OCI-LY7 (cell line): ENCODE measurements around the gene PSMC4.

Experiments used
- CTCF ChIP-seq: fragments of 200-600 bp; sonication (generic); conservative IDR thresholded peaks from 2 replicates; pipeline ENCODE4 v1.5.1; 2014; ENCODE audit warnings: mild to moderate bottlenecking, antibody characterized with exemption, low read length, moderate library complexity, mixed read lengths
- EZH2phosphoT487 ChIP-seq: fragments of 200-600 bp; sonication (generic); IDR thresholded peaks from 2 replicates; pipeline ENCODE4 v1.6.1; 2018; ENCODE audit warnings: low read depth, borderline replicate concordance, mild to moderate bottlenecking, mixed run types, antibody characterized with exemption, low read length, moderate library complexity, mixed read lengths

- TF ChIP-seq CTCF, result no peak
- TF ChIP-seq EZH2phosphoT487, result no peak
These were observed 34.8 kb downstream of the PSMC4 start for GRCh38 chr19:40005691-40006272.
